WTC11 (cell line): ENCODE data around the gene KANSL1L. TPM values are rescaled to one million over a fixed set of nuclear protein-coding genes. Genes with fewer than 3 reads are reported as not detected.

ENCODE experiments used
- ATAC-seq: fragments of 200-7000 bp; cut with Tn5 transposase; 2 replicates; pipeline ENCODE4 v1.10.0; 2021; ENCODE audit warnings: mild to moderate bottlenecking, moderate library complexity
- CTCF ChIA-PET: fragments of 300-600 bp; sonication (Branson Sonifier 250); formaldehyde crosslinking; loops from one replicate; lab custom pipeline; 2021; ENCODE audit warnings: antibody characterized with exemption; lab: Charles Lee
- POLR2A ChIA-PET: fragments of 350-600 bp; sonication (Branson Sonifier 250); formaldehyde crosslinking; loops from one replicate; lab custom pipeline; 2021; ENCODE audit warnings: antibody characterized with exemption; lab: Charles Lee
- DNase-seq: peaks from one replicate; pipeline ENCODE4 v3.0.0; 2021; ENCODE audit warnings: low spot score
- H3K27ac Mint-ChIP-seq: 2 replicates; pipeline ENCODE4 v1.8.0; 2021; ENCODE audit warnings: mixed read lengths
- H3K27me3 Mint-ChIP-seq: 2 replicates; pipeline ENCODE4 v1.8.0; 2021; ENCODE audit warnings: low read depth, mild to moderate bottlenecking, moderate library complexity, mixed read lengths
- H3K36me3 Mint-ChIP-seq: 2 replicates; pipeline ENCODE4 v1.8.0; 2021; ENCODE audit warnings: mixed read lengths
- H3K4me1 Mint-ChIP-seq: 2 replicates; pipeline ENCODE4 v1.8.0; 2022; ENCODE audit warnings: mixed read lengths
- H3K4me3 Mint-ChIP-seq: 2 replicates; pipeline ENCODE4 v1.8.0; 2021; ENCODE audit warnings: mild to moderate bottlenecking, moderate library complexity, mixed read lengths
- H3K9me3 Mint-ChIP-seq: 2 replicates; pipeline ENCODE4 v1.8.0; 2021; ENCODE audit warnings: mixed read lengths
- CBFB ChIP-seq: sonication (generic); formaldehyde crosslinking; IDR thresholded peaks from 2 replicates; pipeline ENCODE4 v1.8.1; 2022; ENCODE audit warnings: mild to moderate bottlenecking, low read depth, missing genetic modification reagents
- CDX4 ChIP-seq: fragments of 250-450 bp; sonication (Bioruptor Pico); IDR thresholded peaks from 2 replicates; pipeline ENCODE4 v1.9.0; 2021; ENCODE audit warnings: moderate library complexity, mild to moderate bottlenecking, inconsistent platforms, borderline replicate concordance
- EMX1 ChIP-seq: fragments of 250-450 bp; sonication (Bioruptor Pico); IDR thresholded peaks from 2 replicates; pipeline ENCODE4 v1.8.0; 2021; ENCODE audit warnings: mild to moderate bottlenecking
- ERG ChIP-seq: fragments of 250-450 bp; sonication (Bioruptor Pico); IDR thresholded peaks from 2 replicates; pipeline ENCODE4 v1.8.0; 2021; ENCODE audit warnings: mild to moderate bottlenecking
- ESRRA ChIP-seq: sonication (generic); formaldehyde crosslinking; IDR thresholded peaks from 2 replicates; pipeline ENCODE4 v1.8.1; 2022; ENCODE audit warnings: mild to moderate bottlenecking, missing genetic modification reagents, borderline replicate concordance
- FOXK1 ChIP-seq: sonication (generic); formaldehyde crosslinking; IDR thresholded peaks from 2 replicates; pipeline ENCODE4 v1.8.0; 2022; ENCODE audit warnings: mild to moderate bottlenecking, moderate library complexity, missing genetic modification reagents
- FOXP4 ChIP-seq: sonication (generic); formaldehyde crosslinking; IDR thresholded peaks from 2 replicates; pipeline ENCODE4 v1.8.0; 2022; ENCODE audit warnings: mild to moderate bottlenecking, missing genetic modification reagents
- HMGA2 ChIP-seq: fragments of 250-450 bp; sonication (Bioruptor Pico); IDR thresholded peaks from 2 replicates; pipeline ENCODE4 v1.4.0; 2021; ENCODE audit warnings: mild to moderate bottlenecking, moderate library complexity
- JUN ChIP-seq: sonication (generic); formaldehyde crosslinking; IDR thresholded peaks from 2 replicates; pipeline ENCODE4 v1.8.0; 2023; ENCODE audit warnings: mild to moderate bottlenecking, missing genetic modification reagents
- KAT7 ChIP-seq: sonication (generic); formaldehyde crosslinking; IDR thresholded peaks from 2 replicates; pipeline ENCODE4 v1.8.1; 2023; ENCODE audit warnings: missing genetic modification reagents, mild to moderate bottlenecking, borderline replicate concordance
- MAX ChIP-seq: sonication (generic); formaldehyde crosslinking; IDR thresholded peaks from 2 replicates; pipeline ENCODE4 v1.8.0; 2022; ENCODE audit warnings: mild to moderate bottlenecking, missing genetic modification reagents
- MYBL2 ChIP-seq: sonication (generic); formaldehyde crosslinking; IDR thresholded peaks from 2 replicates; pipeline ENCODE4 v1.8.1; 2023; ENCODE audit warnings: mild to moderate bottlenecking, moderate library complexity, missing genetic modification reagents
- NFE2L1 ChIP-seq: sonication (generic); formaldehyde crosslinking; IDR thresholded peaks from 2 replicates; pipeline ENCODE4 v1.8.1; 2023; ENCODE audit warnings: missing genetic modification reagents
- USF2 ChIP-seq: sonication (generic); formaldehyde crosslinking; IDR thresholded peaks from 2 replicates; pipeline ENCODE4 v1.8.1; 2023; ENCODE audit warnings: mild to moderate bottlenecking, missing genetic modification reagents, moderate library complexity
- ZBTB43 ChIP-seq: sonication (generic); formaldehyde crosslinking; IDR thresholded peaks from 2 replicates; pipeline ENCODE4 v1.8.1; 2023; ENCODE audit warnings: mild to moderate bottlenecking, missing genetic modification reagents
- ZNF423 ChIP-seq: fragments of 250-450 bp; sonication (Bioruptor Pico); IDR thresholded peaks from 2 replicates; pipeline ENCODE4 v2.1.2; 2022; ENCODE audit warnings: mild to moderate bottlenecking, moderate library complexity
- ZNF532 ChIP-seq: fragments of 250-450 bp; sonication (Bioruptor Pico); IDR thresholded peaks from 2 replicates; pipeline ENCODE4 v1.9.0; 2021; ENCODE audit warnings: mild to moderate bottlenecking, borderline replicate concordance
- total RNA-seq: library from RNA; stranded (reverse); gene quantifications from 3 replicates; pipeline ENCODE4 v1.2.3, GENCODE V29; 2021

KANSL1L gene
- total RNA-seq, 1 experiment from 2014 or later: 11.4 TPM

GRCh38 chr2:210034087-210034683 is 137.0 kb downstream of the KANSL1L start:
- H3K36me3 Mint-ChIP-seq: no peaks in the 10 kb centered on the region
- ATAC-seq (no peak), DNase-seq (no peak)
- TF ChIP-seq CDX4 (CRISPR knock-in tag) (no peak), ESRRA (CRISPR knock-in tag) (no peak), NFE2L1 (CRISPR knock-in tag) (no peak), FOXK1 (CRISPR knock-in tag) (no peak), JUN (CRISPR knock-in tag) (no peak), CBFB (CRISPR knock-in tag) (no peak), HMGA2 (CRISPR knock-in tag) (no peak), EMX1 (no peak), ZNF423 (CRISPR knock-in tag) (no peak), KAT7 (no peak), ZNF532 (CRISPR knock-in tag) (no peak), ERG (CRISPR knock-in tag) (no peak)
- POLR2A ChIA-PET: interaction anchor here (0.7 kb wide), 1 partner anchor 31 kb away, joined by 4 read pairs; no protein-coding TSS in a partner anchor
- H3K4me3 Mint-ChIP-seq: no peak overlapping the region
- no peak overlapping the region for H3K27ac Mint-ChIP-seq
- no peaks in the 10 kb centered on the region for H3K4me1 Mint-ChIP-seq
- no peaks in the 10 kb centered on the region for H3K27me3 Mint-ChIP-seq
- CTCF ChIA-PET: no interaction called here
- peaks cover 4% of the 10 kb centered on the region; the same call in 1 of the 2 replicates for H3K9me3 Mint-ChIP-seq

- no peak overlapping the region for H3K4me3 Mint-ChIP-seq
- H3K27me3 Mint-ChIP-seq: no peaks in the 10 kb centered on the region
- H3K9me3 Mint-ChIP-seq: peaks cover 5% of the 10 kb centered on the region
- H3K36me3 Mint-ChIP-seq: peaks cover 24% of the 10 kb centered on the region
- ATAC-seq (no peak), DNase-seq (no peak)
- H3K4me1 Mint-ChIP-seq: no peaks in the 10 kb centered on the region
- ChIA-PET POLR2A (no interaction called here), CTCF (no interaction called here)
- no peak overlapping the region for H3K27ac Mint-ChIP-seq
- TF ChIP-seq FOXP4 (no peak), MAX (CRISPR knock-in tag) (no peak), NFE2L1 (CRISPR knock-in tag) (no peak), HMGA2 (CRISPR knock-in tag) (no peak), ERG (CRISPR knock-in tag) (no peak), ZBTB43 (no peak), MYBL2 (CRISPR knock-in tag) (no peak), ZNF532 (CRISPR knock-in tag) (no peak), USF2 (CRISPR knock-in tag) (no peak)
Measured at GRCh38 chr2:210028178-210028577, 143.0 kb downstream of the KANSL1L start.
